ENCODE data around the gene RAB11FIP3. TPM values are rescaled to one million over a fixed set of nuclear protein-coding genes. Genes with fewer than 3 reads are reported as not detected.

The RAB11FIP3 gene
- total RNA-seq, 2 experiments from 2014 or later, result 14.8 to 18.4 TPM

GRCh38 chr16:543301-544164 lies 118.1 kb downstream of the RAB11FIP3 start:
- Mint-ChIP-seq H3K36me3 (peaks cover 6% of the 10 kb centered on the region), H3K27me3 (no peaks in the 10 kb centered on the region), H3K4me1 (ENCODE audit: low read depth) (no peaks in the 10 kb centered on the region), H3K27ac (no peak overlapping the region), H3K4me3 (no peak overlapping the region), H3K9me3 (no peaks in the 10 kb centered on the region)
- ChIA-PET POLR2A (no interaction called here), CTCF (no interaction called here)
- DNase-seq, result no peak
- intact Hi-C loops (cut with micrococcal nuclease), result no loop called here

GRCh38 chr16:544517-544916 lies 119.1 kb downstream of the RAB11FIP3 start:
- no peak overlapping the region for H3K4me3 Mint-ChIP-seq
- H3K27ac Mint-ChIP-seq, result no peak overlapping the region
- intact Hi-C loops (cut with micrococcal nuclease), result no loop called here
- H3K4me1 Mint-ChIP-seq (ENCODE audit: low read depth), result no peaks in the 10 kb centered on the region
- ChIA-PET CTCF (no interaction called here), POLR2A (no interaction called here)
- DNase-seq, result no peak
- H3K36me3 Mint-ChIP-seq, result peaks cover 4% of the 10 kb centered on the region
- H3K27me3 Mint-ChIP-seq, result no peaks in the 10 kb centered on the region
- no peaks in the 10 kb centered on the region for H3K9me3 Mint-ChIP-seq

GRCh38 chr16:546909-547770 lies 121.7 kb downstream of the RAB11FIP3 start:
- peaks cover 2% of the 10 kb centered on the region for H3K36me3 Mint-ChIP-seq
- DNase-seq, result peak; percentile 57
- ChIA-PET CTCF (interaction anchor here (0.6 to 0.7 kb wide), 2 partner anchors 39 to 56 kb away, joined by 3 read pairs; no protein-coding TSS in a partner anchor), POLR2A (no interaction called here)
- H3K27me3 Mint-ChIP-seq, result no peaks in the 10 kb centered on the region
- H3K27ac Mint-ChIP-seq, result no peak overlapping the region
- H3K4me1 Mint-ChIP-seq (ENCODE audit: low read depth), result no peaks in the 10 kb centered on the region
- H3K4me3 Mint-ChIP-seq, result no peak overlapping the region
- intact Hi-C loops (cut with micrococcal nuclease), result no loop called here
- H3K9me3 Mint-ChIP-seq, result no peaks in the 10 kb centered on the region

GRCh38 chr16:548586-548985 lies 123.1 kb downstream of the RAB11FIP3 start:
- no peaks in the 10 kb centered on the region for H3K9me3 Mint-ChIP-seq
- H3K4me1 Mint-ChIP-seq (ENCODE audit: low read depth), result no peaks in the 10 kb centered on the region
- no peaks in the 10 kb centered on the region for H3K27me3 Mint-ChIP-seq
- DNase-seq, result no peak
- ChIA-PET POLR2A (no interaction called here), CTCF (no interaction called here)
- intact Hi-C loops (cut with micrococcal nuclease), result no loop called here
- H3K4me3 Mint-ChIP-seq, result no peak overlapping the region
- no peaks in the 10 kb centered on the region for H3K36me3 Mint-ChIP-seq
- no peak overlapping the region for H3K27ac Mint-ChIP-seq

GRCh38 chr16:549544-550263 lies 124.3 kb downstream of the RAB11FIP3 start:
- CTCF ChIA-PET, result interaction anchor here (0.6 kb wide), 1 partner anchor 24 kb away, joined by 3 read pairs; no protein-coding TSS in a partner anchor
- no peak overlapping the region for H3K27ac Mint-ChIP-seq
- H3K9me3 Mint-ChIP-seq, result no peaks in the 10 kb centered on the region
- intact Hi-C loops (cut with micrococcal nuclease), result no loop called here
- H3K27me3 Mint-ChIP-seq, result no peaks in the 10 kb centered on the region
- no peak for DNase-seq
- no peaks in the 10 kb centered on the region for H3K36me3 Mint-ChIP-seq
- H3K4me3 Mint-ChIP-seq, result no peak overlapping the region
- POLR2A ChIA-PET, result no interaction called here
- no peaks in the 10 kb centered on the region for H3K4me1 Mint-ChIP-seq (ENCODE audit: low read depth)

- Mint-ChIP-seq H3K27me3 (no peaks in the 10 kb centered on the region), H3K36me3 (no peaks in the 10 kb centered on the region), H3K9me3 (no peaks in the 10 kb centered on the region), H3K4me1 (ENCODE audit: low read depth) (no peaks in the 10 kb centered on the region), H3K4me3 (no peak overlapping the region), H3K27ac (no peak overlapping the region)
- no peak for DNase-seq
- ChIA-PET CTCF (interaction anchor here (0.6 kb wide), 1 partner anchor 53 kb away, joined by 3 read pairs; no protein-coding TSS in a partner anchor), POLR2A (no interaction called here)
- intact Hi-C loops (cut with micrococcal nuclease), result no loop called here
Observed at GRCh38 chr16:551210-551609, 125.8 kb downstream of the RAB11FIP3 start.

- H3K4me1 Mint-ChIP-seq (ENCODE audit: low read depth), result no peaks in the 10 kb centered on the region
- H3K4me3 Mint-ChIP-seq, result no peak overlapping the region
- no peak for DNase-seq
- no peaks in the 10 kb centered on the region for H3K9me3 Mint-ChIP-seq
- ChIA-PET CTCF (no interaction called here), POLR2A (no interaction called here)
- H3K36me3 Mint-ChIP-seq, result no peaks in the 10 kb centered on the region
- intact Hi-C loops (cut with micrococcal nuclease), result no loop called here
- H3K27ac Mint-ChIP-seq, result no peak overlapping the region
- no peaks in the 10 kb centered on the region for H3K27me3 Mint-ChIP-seq
Observed at GRCh38 chr16:552171-552570, 126.7 kb downstream of the RAB11FIP3 start.

- Mint-ChIP-seq H3K36me3 (no peaks in the 10 kb centered on the region), H3K27me3 (peaks cover 4% of the 10 kb centered on the region), H3K27ac (no peak overlapping the region), H3K9me3 (no peaks in the 10 kb centered on the region), H3K4me3 (no peak overlapping the region), H3K4me1 (ENCODE audit: low read depth) (no peaks in the 10 kb centered on the region)
- intact Hi-C loops (cut with micrococcal nuclease), result no loop called here
- ChIA-PET POLR2A (no interaction called here), CTCF (no interaction called here)
- no peak for DNase-seq
Observed at GRCh38 chr16:553601-554296, 128.3 kb downstream of the RAB11FIP3 start.

- Mint-ChIP-seq H3K4me1 (ENCODE audit: low read depth) (no peaks in the 10 kb centered on the region), H3K4me3 (no peak overlapping the region), H3K36me3 (no peaks in the 10 kb centered on the region), H3K27me3 (peaks cover 4% of the 10 kb centered on the region), H3K27ac (no peak overlapping the region), H3K9me3 (no peaks in the 10 kb centered on the region)
- ChIA-PET POLR2A (no interaction called here), CTCF (no interaction called here)
- intact Hi-C loops (cut with micrococcal nuclease), result no loop called here
- no peak for DNase-seq
Observed at GRCh38 chr16:554297-554621, 128.8 kb downstream of the RAB11FIP3 start.

GRCh38 chr16:554640-555365 lies 129.4 kb downstream of the RAB11FIP3 start:
- no peak for DNase-seq
- Mint-ChIP-seq H3K9me3 (no peaks in the 10 kb centered on the region), H3K4me1 (ENCODE audit: low read depth) (no peaks in the 10 kb centered on the region), H3K27me3 (peaks cover 4% of the 10 kb centered on the region), H3K36me3 (no peaks in the 10 kb centered on the region), H3K4me3 (no peak overlapping the region), H3K27ac (no peak overlapping the region)
- ChIA-PET POLR2A (no interaction called here), CTCF (no interaction called here)
- intact Hi-C loops (cut with micrococcal nuclease), result no loop called here

- H3K4me1 Mint-ChIP-seq (ENCODE audit: low read depth), result no peaks in the 10 kb centered on the region
- H3K27me3 Mint-ChIP-seq, result peaks cover 4% of the 10 kb centered on the region
- CTCF ChIA-PET, result no interaction called here
- H3K9me3 Mint-ChIP-seq, result no peaks in the 10 kb centered on the region
- H3K27ac Mint-ChIP-seq, result no peak overlapping the region
- no peak overlapping the region for H3K4me3 Mint-ChIP-seq
- POLR2A ChIA-PET, result no interaction called here
- no peaks in the 10 kb centered on the region for H3K36me3 Mint-ChIP-seq
- intact Hi-C loops (cut with micrococcal nuclease), result no loop called here
- no peak for DNase-seq
Observed at GRCh38 chr16:555528-556473, 130.4 kb downstream of the RAB11FIP3 start.

All from activated CD4-positive, alpha-beta memory T cell treated with anti-CD3 and anti-CD28 coated beads for 36 hours (primary cell).